SKM-1 (cell line): Measurements from ENCODE around the gene L1CAM.

Source experiments
- DNase-seq: peaks from one replicate; lab custom pipeline; 2025; ENCODE audit not compliant: unreplicated experiment; lab: John Stamatoyannopoulos, UW

Gene L1CAM

GRCh38 chrX:153924149-153924861 is 38.3 kb upstream of the L1CAM start:
- DNase-seq, result no peak

DNA sequence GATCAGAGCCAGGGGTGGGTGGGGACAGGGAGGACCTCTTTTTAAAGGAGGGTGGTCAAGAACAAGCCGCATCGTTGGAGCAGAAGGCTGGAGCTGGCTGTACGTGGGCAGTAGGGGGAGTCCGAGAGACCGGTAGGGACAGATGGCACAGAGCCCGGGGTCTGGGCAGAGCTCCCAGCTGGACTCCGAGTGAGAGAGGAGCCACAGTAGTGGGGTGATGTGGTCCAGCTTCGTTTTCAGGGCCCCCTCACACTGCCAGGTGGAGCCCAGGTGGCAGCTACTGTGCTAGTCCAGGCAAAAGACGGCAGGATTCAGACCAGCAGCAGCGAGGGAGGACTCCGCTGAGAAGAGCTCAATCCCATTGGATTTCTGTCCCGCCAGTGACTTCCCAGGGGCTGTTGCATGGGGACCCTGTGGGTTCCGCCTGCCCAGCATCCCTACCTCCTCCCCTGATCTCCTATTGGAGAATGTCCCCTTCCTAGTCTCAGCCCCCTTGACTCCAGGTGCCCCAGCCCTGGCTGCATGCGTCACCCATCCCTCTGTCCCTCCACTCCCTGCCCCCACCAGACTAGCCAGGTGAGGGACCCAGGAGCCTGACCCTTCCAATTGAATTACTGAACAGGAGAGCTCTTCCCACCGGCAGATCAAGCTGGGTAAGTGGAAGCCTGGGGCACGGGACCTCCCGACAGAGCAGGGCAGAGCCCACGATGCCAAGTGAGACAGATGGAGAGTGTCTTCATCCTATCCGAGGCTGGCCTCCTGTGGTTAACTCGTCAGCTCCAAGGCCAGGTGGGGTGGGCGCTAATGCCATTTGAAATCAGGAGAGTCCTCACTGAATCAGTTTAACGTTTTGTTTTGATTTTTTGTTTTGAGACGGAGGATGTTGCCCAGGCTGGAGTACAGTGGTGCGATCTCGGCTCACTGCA is 37.2 kb upstream of the L1CAM start:
- no peak for DNase-seq

DNA sequence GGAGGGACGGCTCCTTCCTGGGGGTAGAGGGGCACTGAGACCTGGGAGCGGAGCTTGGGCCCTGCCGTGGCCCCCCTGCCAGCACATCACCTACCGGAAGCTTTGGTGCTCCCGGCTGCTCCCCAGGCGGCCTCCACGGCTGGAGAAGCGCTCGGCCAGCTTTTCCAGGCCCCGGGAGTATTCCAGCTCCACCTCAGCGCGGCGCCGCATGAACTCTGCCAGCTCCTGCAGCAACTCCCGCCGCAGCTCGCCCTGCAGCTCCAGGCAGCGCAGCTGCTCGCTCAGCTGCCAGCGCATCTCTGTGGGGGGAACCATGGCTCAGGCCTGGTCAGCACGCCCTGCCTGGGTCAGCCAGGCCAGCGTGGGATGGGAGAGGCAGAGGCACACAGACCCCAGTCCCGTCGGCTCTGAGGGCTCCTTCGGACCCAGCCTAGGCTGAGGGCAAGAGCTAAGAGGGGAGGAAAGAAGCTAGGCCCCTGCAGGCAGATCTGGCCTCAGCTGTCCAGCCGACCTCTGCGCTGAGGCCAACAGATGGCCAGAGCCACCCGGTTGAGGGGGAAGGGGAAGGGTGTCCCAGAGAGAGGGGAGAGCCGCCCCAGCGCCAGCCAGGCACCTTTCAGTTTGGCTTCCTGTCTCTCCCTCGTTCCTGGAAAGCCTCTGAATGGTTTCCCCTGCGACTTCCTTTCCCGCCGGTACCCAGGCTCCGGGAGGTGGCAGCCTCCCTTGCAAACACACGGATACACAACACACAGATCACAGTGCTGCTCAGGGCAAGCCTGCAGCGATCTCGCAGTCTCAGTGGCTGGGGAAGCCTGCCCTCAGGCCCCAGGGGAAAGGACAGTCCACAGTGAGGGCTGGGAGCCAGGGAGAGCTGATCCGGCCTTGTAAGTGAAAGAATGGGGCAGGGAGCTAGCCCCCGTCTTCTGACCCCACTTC is 35.8 kb upstream of the L1CAM start:
- DNase-seq, result no peak

DNA sequence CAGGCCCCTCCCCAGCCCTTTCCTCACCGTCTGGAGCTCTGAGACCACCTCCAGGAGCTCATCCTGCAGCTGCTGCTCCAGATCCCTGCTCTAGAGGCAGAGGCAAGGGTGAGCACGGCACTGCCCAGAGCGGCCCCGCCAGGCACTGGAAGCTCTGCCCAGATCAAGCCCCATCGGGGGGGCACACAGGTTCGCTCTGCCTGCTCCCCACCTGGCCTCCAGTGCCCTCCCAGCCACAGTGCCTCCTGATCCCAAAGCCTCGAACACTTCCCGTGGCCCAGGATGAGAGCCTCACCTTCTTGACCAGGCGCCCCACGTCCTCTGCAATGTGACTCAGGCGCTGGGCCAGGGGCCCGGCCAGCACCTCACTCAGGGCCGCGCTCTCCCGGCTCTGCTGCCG is 35.1 kb upstream of the L1CAM start:
- no peak for DNase-seq

DNA sequence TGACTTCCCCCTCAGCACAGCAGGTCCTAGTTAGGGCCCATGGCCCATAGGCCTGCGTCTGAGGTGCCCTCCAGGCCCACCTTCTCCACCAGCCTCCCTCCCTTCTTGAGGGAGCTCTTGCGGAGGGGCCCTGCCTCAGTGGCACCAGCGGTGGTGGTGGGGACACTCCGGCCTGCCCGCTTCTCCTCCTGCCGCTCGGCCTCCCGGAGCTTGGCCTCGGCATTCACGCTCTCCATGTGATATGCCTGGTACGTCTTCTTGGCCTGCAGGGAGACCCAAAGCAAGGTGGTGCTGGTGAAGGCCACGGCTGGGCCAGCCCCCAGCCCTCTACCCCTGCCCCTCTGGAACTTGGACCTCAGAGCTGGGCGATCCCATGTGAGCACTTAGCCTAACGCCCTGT is 34.6 kb upstream of the L1CAM start:
- no peak for DNase-seq

- DNase-seq, result no peak
Observed at GRCh38 chrX:153919281-153919680, 33.3 kb upstream of the L1CAM start.

- no peak for DNase-seq
Observed at GRCh38 chrX:153917869-153918268, 31.9 kb upstream of the L1CAM start.

GRCh38 chrX:153913701-153914100 is 27.7 kb upstream of the L1CAM start:
- no peak for DNase-seq

DNA sequence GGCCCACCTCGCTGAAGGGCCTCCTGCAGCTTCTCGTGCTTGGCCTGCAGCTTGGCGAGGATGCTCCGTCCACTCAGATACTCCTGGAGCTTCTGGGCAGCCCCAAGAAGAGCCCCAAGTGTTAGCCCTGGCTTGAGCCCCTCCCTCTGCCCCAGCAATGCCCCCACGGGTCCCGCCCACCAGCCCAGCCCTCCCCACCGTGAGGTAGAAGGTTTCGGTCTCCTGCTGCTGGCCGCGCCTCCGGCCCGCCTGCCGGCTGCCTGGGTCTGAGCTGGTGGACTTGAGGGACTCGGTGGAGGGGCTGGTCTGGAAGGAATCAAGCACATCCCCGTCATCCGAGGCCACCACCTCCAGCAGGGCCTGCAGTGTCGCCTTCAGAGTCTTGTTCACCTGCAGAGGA is 27.2 kb upstream of the L1CAM start:
- DNase-seq, result no peak

GRCh38 chrX:153911798-153912197 is 25.8 kb upstream of the L1CAM start:
- DNase-seq, result no peak

- no peak for DNase-seq
Observed at GRCh38 chrX:153910446-153910845, 24.5 kb upstream of the L1CAM start.

DNA sequence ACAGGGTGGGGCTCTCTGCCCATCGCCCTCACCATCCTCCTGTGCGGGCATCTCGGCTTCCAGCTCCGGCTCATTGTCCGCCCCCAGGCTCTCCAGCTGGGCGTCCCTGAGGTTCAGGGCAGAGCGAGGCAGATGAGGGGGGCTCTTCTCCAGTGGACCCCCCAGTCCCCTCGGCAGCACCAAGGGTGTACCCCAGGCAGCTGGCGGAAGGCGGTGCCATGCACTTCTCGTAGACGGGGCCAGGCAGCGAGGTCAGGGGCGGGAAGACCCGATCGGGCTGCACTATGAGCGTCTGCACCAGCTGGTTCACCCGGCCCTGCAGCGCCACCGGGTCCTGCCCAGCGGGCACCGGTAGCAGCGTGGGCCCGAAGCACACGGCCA is 24.0 kb upstream of the L1CAM start:
- DNase-seq, result no peak

DNA sequence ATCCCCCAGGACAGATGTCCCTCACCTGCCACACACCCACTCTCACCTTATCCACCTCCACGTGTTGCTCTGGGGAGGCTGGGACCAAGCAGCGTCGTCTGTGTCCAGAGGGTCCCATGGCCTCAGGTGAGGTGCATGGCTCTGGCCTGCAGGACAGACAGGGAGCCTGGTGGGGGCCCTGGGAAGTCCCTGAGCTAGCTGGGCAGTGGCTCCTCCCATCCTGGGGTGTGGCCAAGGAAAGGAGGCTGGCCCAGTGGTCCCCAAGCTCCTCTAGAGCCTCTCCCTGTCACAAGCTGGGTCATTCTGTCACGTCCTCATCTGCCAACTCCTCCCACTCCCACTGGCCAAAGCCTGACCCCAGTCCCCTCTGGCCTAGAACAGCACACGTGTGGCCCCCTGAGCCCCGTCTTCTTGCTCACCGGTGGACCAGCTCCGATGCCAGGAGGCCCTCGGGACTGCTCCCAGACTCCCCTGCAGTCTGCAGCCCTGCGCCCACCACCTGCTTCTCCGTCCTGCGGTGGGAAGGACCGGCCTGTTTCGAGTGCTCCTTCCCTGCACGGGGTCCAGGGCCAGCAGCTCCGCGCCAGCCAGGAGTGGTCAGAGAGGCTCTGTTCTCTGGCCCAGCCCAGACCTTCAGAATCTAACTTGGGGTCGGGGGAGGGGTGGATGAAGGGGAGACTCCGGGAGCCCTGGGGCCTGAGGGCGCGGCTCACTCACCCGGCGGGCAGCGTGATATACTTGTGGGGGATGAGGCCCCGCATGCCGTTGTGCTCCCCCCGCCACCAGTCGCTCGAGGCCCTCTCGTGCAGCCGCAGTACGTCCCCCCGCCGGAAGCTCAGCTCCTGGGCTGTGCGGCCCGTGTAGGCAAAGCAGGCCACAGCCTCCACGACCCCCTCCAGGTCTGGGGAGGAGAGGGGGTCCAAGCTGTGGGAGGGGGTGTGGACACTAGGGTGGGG is 23.3 kb upstream of the L1CAM start:
- DNase-seq, result no peak

DNA sequence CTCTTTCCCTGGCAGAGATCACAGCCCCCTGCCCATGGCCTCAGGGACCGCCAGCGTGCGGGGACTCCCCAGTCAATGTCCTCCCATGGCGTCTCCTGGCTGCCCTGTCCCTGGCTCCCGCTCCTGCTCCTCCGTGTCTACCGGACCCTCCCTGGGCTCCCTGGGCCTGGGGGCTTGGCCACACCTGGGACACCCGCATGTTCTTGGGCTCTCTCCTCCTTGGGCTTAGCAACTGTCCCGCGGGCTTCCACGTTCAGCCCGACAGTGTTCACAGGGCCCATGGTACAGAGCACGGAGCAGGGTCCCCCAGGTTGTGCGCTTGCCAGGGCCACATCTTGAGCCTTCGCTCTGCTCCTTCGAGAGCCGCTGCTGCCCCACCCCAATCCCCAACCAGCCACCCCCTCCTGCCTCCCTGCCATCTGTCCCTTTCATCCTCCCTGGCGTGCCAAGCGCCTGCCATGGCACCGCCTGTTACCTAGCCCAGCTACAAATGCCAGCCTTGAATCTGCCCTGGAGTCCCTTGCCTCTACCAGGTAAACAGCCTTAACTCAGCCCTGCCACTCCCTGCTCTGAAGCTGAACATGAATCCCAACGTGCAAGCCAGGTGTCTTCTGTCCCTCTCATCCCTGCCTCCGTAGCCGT is 22.4 kb upstream of the L1CAM start:
- no peak for DNase-seq

GRCh38 chrX:153907456-153907855 is 21.5 kb upstream of the L1CAM start:
- DNase-seq, result no peak

DNA sequence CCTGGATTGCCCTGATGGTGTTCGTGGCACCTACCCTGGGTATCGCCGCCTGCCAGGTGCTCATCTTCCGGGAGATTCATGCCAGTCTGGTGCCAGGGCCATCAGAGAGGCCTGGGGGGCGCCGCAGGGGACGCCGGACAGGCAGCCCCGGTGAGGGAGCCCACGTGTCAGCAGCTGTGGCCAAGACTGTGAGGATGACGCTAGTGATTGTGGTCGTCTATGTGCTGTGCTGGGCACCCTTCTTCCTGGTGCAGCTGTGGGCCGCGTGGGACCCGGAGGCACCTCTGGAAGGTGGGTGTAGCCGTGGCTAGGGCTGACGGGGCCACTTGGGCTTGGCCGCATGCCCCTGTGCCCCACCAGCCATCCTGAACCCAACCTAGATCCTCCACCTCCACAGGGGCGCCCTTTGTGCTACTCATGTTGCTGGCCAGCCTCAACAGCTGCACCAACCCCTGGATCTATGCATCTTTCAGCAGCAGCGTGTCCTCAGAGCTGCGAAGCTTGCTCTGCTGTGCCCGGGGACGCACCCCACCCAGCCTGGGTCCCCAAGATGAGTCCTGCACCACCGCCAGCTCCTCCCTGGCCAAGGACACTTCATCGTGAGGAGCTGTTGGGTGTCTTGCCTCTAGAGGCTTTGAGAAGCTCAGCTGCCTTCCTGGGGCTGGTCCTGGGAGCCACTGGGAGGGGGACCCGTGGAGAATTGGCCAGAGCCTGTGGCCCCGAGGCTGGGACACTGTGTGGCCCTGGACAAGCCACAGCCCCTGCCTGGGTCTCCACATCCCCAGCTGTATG is 20.3 kb upstream of the L1CAM start:
- DNase-seq, result no peak

GRCh38 chrX:153905481-153906095 is 19.6 kb upstream of the L1CAM start:
- no peak for DNase-seq
